GM12864 (cell line): ENCODE measurements around the gene ZNF496.

Experiments
- DNase-seq: peaks from one replicate; pipeline ENCODE4 v3.0.0-alpha.2; 2011; ENCODE audit warnings: low read depth
- H3K4me3 ChIP-seq: 2 replicates; pipeline ENCODE4 v1.5.1; 2011; ENCODE audit warnings: mild to moderate bottlenecking, low read depth, low read length, control low read depth
- CTCF ChIP-seq: IDR thresholded peaks from 2 replicates; pipeline ENCODE4 v1.5.1; 2011; ENCODE audit warnings: low read depth, mild to moderate bottlenecking, moderate library complexity, low read length, control low read depth, inconsistent platforms; ENCODE audit errors: missing control alignments

The ZNF496 gene

GRCh38 chr1:247298124-247298481, 33.6 kb downstream of the ZNF496 start:
- no peak for TF ChIP-seq CTCF
- H3K4me3 ChIP-seq = no peak overlapping the region
- DNase-seq = no peak

- no peak overlapping the region for H3K4me3 ChIP-seq
- no peak for DNase-seq
- no peak for TF ChIP-seq CTCF
These were observed 34.2 kb downstream of the ZNF496 start for GRCh38 chr1:247297263-247298123.

GRCh38 chr1:247296599-247297180, 35.0 kb downstream of the ZNF496 start:
- DNase-seq = no peak
- no peak for TF ChIP-seq CTCF
- H3K4me3 ChIP-seq = no peak overlapping the region

GRCh38 chr1:247295746-247296145, 35.9 kb downstream of the ZNF496 start:
- TF ChIP-seq CTCF = no peak
- no peak overlapping the region for H3K4me3 ChIP-seq
- DNase-seq = no peak

- TF ChIP-seq CTCF = no peak
- no peak for DNase-seq
- H3K4me3 ChIP-seq = no peak overlapping the region
These were observed 36.4 kb downstream of the ZNF496 start for GRCh38 chr1:247295274-247295684.

GRCh38 chr1:247294282-247294681, 37.4 kb downstream of the ZNF496 start:
- no peak for DNase-seq
- TF ChIP-seq CTCF = no peak
- H3K4me3 ChIP-seq = no peak overlapping the region
